GM13977 (cell line): ENCODE data around the gene TRPM1.

ENCODE experiments used
- DNase-seq: peaks from one replicate; pipeline ENCODE4 v3.0.0; 2012; ENCODE audit warnings: low spot score
- in situ Hi-C: fragments of 300-500 bp; cut with MboI; formaldehyde crosslinking; loops from one replicate; pipeline ENCODE4 v1.12.0; 2022; ENCODE audit warnings: low sequenced_read_pairs, low pct_unique_long_range_greater_than_20kb, mixed read lengths, inconsistent platforms; ENCODE audit not compliant: unreplicated experiment
- TF ChIP-seq, protein P1 (sequence below): IDR thresholded peaks from 2 replicates; pipeline ENCODE4 v1.5.1; 2012; ENCODE audit warnings: mild to moderate bottlenecking, control low read depth; ENCODE audit not compliant: insufficient read depth; ENCODE audit errors: extremely low read depth, missing control alignments

TRPM1 gene

DNA sequence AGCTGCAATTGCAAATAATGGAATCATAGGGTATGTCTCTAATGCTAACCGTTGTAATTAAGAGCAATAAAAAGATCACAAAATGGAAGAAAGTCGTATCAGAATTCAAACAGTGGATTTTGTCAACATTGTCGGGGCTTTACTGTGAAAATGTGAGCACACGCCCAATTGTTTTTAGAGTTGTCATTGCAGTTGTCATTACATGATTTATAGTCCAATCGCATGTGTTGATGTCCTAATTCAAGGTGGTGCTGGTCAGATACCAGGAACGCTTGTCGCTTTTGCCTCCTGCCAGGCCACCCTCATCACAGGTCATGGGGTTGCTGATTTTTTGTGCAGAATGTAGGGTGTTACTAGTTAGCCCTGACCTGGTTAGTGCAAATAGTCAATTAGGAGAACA is 16.2 kb downstream of the TRPM1 start:
- TF ChIP-seq, protein P1, sequence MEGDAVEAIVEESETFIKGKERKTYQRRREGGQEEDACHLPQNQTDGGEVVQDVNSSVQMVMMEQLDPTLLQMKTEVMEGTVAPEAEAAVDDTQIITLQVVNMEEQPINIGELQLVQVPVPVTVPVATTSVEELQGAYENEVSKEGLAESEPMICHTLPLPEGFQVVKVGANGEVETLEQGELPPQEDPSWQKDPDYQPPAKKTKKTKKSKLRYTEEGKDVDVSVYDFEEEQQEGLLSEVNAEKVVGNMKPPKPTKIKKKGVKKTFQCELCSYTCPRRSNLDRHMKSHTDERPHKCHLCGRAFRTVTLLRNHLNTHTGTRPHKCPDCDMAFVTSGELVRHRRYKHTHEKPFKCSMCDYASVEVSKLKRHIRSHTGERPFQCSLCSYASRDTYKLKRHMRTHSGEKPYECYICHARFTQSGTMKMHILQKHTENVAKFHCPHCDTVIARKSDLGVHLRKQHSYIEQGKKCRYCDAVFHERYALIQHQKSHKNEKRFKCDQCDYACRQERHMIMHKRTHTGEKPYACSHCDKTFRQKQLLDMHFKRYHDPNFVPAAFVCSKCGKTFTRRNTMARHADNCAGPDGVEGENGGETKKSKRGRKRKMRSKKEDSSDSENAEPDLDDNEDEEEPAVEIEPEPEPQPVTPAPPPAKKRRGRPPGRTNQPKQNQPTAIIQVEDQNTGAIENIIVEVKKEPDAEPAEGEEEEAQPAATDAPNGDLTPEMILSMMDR, result no peak
- no peak for DNase-seq
- in situ Hi-C loops, result no loop called here

DNA sequence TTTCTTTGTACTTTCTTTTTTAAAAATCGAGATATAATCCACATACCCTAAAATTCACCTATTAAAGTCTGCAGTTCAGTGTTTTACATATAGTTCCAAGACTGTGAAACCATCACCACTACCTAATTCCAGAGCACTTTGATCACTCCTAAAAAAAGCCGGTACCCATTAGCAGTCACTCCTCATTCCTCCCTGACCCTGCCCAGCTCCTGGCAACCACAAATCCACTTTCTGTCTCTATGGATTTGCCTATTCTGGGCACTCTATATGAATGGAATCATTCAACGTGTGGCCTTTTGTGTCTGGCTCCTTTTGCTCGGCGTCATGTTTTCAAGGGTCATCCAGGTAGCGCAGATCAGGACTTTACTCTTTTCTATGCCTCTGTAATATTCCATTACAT is 17.3 kb downstream of the TRPM1 start:
- no peak for DNase-seq
- in situ Hi-C loops, result no loop called here
- TF ChIP-seq, protein P1, result no peak

DNA sequence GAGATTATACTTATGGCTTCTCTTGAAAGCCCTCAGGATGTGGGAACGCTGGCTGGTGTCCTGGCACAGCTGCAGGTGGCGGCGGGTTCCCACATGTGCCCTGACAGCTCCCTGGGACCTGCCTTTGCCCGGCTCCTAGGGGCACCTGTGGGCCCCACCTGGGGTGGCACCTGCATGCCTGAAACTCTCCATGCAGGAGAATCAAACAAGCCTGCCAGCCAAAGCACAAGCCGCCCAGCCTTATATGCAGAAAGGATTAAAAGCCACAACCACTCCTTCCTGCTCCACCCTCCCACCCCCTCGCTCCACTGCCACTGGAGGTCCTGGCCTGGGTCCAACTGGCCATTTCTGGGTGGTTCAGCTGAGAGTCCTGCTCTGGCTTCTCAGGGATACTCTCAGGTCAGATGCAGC is 18.1 kb downstream of the TRPM1 start:
- in situ Hi-C loops, result no loop called here
- DNase-seq, result no peak
- TF ChIP-seq, protein P1, result no peak

DNA sequence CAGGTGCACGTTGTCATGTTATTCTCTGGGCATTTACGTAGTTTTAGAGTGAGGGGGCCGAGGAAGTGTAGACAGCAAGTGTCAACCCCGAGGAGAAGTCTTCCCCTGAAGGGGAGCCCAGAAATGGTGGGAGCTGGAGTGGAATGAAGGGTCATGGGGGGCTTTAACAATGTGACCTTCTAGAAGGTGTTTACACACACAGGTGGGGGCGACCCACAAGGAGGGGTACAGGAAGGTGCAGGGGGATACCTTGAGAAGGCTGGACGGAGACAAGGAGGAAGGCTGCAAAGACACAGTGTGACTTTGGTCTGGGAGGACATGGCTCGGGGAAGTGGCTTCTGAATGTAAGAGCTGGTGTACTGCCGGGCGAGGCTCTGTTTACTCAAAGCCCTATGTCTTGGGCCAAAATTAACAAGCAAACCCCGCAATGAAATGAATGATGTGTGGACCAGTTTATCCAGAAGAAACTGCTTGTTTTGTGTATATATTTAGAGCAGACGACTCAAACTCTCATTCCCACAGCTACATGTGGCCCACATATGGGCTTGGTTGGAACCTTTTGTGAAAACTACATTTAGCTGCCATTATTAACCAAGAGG is 18.7 kb downstream of the TRPM1 start:
- in situ Hi-C loops, result no loop called here
- TF ChIP-seq, protein P1, result no peak
- DNase-seq, result no peak

DNA sequence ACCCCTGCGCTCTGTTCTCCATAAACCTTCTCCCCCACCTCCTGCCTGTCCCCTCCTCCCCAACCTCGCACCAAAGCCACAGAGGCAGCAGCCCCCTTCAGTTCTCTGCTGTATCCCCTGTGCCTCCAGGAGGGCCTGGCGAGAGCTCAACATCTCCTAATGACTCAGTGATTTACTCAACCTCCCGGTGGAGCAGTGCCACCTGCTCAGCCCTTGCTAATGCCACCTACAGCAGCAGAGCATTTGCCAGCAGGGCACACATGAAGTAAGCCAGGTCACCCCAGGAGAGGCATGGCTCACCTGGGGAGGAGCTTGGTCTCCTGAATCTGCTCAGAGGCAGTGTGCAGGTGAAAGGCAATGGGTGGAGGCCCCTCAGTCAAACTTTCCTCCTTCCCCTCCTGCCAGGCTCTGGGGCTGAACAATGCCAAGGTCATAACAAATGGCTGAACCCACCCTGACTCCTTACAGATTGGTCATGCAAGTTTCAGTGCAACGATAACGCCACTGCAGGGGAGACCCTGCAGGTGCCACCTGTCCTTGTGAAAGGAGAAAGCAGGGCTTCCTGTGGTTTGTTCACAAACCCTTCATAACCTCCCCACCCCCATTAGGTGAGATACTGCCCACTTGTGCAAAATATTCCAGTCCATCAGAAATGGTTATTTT is 19.8 kb downstream of the TRPM1 start:
- no peak for DNase-seq
- in situ Hi-C loops, result no loop called here
- TF ChIP-seq, protein P1, result no peak

DNA sequence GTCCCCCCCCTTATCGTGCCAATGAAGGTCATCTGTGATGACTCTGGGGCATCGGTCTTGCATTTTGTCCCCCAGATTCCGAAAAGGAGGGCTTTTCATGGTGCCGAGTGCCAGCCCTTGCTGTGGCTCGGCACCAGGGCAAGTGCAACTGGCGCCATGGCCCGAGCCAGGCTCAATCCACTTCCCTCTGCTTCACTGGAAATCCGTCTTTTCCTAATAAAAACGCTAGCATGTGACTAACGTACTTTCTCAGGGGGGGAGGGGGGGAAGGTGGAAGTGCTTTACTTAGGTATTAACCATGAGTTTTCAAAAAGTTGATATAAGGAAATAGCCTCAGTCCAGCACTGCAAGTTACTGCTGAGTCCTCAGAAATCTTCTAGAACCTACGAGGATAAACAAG is 20.5 kb downstream of the TRPM1 start:
- DNase-seq, result no peak
- TF ChIP-seq, protein P1, result no peak
- in situ Hi-C loops, result no loop called here
